Loucy (cell line): ENCODE data around the gene SHB.

Source experiments
- H2AFZ ChIP-seq: fragments of 200-600 bp; sonication (generic); 2 replicates; pipeline ENCODE4 v1.6.0; 2016; ENCODE audit warnings: antibody characterized with exemption, mild to moderate bottlenecking, low read length, moderate library complexity
- H3F3A ChIP-seq: fragments of 200-600 bp; 2 replicates; pipeline ENCODE4 v1.6.0; 2016; ENCODE audit warnings: antibody characterized with exemption, low read depth, mild to moderate bottlenecking
- H3K27me3 ChIP-seq: fragments of 200-600 bp; sonication (generic); 2 replicates; pipeline ENCODE4 v1.6.1; 2014; ENCODE audit warnings: low read length, mild to moderate bottlenecking; ENCODE audit not compliant: insufficient read depth, poor library complexity, severe bottlenecking
- H3K36me3 ChIP-seq: fragments of 200-600 bp; sonication (generic); 2 replicates; pipeline ENCODE4 v1.6.1; 2016; ENCODE audit warnings: low read length; ENCODE audit not compliant: insufficient read depth
- H3K4me1 ChIP-seq: fragments of 200-600 bp; sonication (generic); 2 replicates; pipeline ENCODE4 v1.5.1; 2014; ENCODE audit warnings: low read length, mild to moderate bottlenecking; ENCODE audit not compliant: insufficient read depth, poor library complexity, severe bottlenecking
- H3K4me2 ChIP-seq: fragments of 200-600 bp; sonication (generic); 2 replicates; pipeline ENCODE4 v1.6.0; 2014; ENCODE audit warnings: antibody characterized with exemption, low read length, low read depth, mild to moderate bottlenecking; ENCODE audit not compliant: poor library complexity, severe bottlenecking
- H3K4me3 ChIP-seq: fragments of 200-600 bp; sonication (generic); 2 replicates; pipeline ENCODE4 v1.5.1; 2014; ENCODE audit warnings: low read length, mild to moderate bottlenecking, mixed read lengths; ENCODE audit not compliant: poor library complexity, severe bottlenecking
- H3K79me2 ChIP-seq: fragments of 200-600 bp; sonication (generic); 2 replicates; pipeline ENCODE4 v1.6.1; 2014; ENCODE audit warnings: low read length; ENCODE audit not compliant: insufficient read depth
- H3K9ac ChIP-seq: fragments of 200-600 bp; sonication (generic); 2 replicates; pipeline ENCODE4 v1.6.0; 2014; ENCODE audit warnings: mild to moderate bottlenecking, low read depth, low read length, moderate library complexity; ENCODE audit not compliant: poor library complexity, severe bottlenecking
- H3K9me2 ChIP-seq: fragments of 200-600 bp; sonication (generic); replicated peaks from 2 replicates; pipeline ENCODE4 v1.6.1; 2016; ENCODE audit warnings: low read depth, low read length, mixed read lengths
- H3K9me3 ChIP-seq: fragments of 200-600 bp; sonication (generic); 2 replicates; pipeline ENCODE4 v1.6.1; 2014; ENCODE audit warnings: mild to moderate bottlenecking, antibody characterized with exemption, low read length, low read depth; ENCODE audit not compliant: insufficient read depth
- H4K20me1 ChIP-seq: fragments of 200-600 bp; sonication (generic); 2 replicates; pipeline ENCODE4 v1.6.0; 2014; ENCODE audit warnings: antibody characterized with exemption, low read length, mild to moderate bottlenecking; ENCODE audit not compliant: insufficient read depth, poor library complexity, severe bottlenecking
- EZH2phosphoT487 ChIP-seq: fragments of 200-600 bp; IDR thresholded peaks from 2 replicates; pipeline ENCODE4 v1.6.1; 2018; ENCODE audit warnings: antibody characterized with exemption, mild to moderate bottlenecking, moderate library complexity, borderline replicate concordance
- TF ChIP-seq, protein P1 (sequence below): fragments of 200-600 bp; sonication (generic); conservative IDR thresholded peaks from 2 replicates; pipeline ENCODE4 v1.5.1; 2014; ENCODE audit warnings: mild to moderate bottlenecking, antibody characterized with exemption, low read length

Gene SHB

DNA sequence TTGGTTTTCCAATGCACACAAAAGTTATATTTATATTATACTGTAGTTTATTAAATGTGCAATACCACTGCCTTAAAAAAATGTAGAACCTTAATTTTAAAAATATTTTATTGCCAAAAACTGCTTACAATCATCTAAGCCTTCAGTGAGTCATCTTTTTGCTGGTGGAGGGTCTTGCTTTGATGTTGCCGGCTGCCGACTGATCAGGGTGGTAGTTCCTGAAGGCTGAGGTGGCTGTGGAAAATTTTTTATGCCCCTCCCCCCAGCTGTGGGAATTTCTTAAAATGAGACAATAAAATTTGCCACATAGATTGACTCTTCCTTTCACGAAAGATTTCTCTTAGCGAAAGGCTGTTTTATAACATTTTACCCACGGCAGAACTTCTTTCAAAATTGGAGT, 89.2 kb downstream of the SHB start:
- Histone ChIP-seq H3K9me2 (no peaks in the 10 kb centered on the region), H3K79me2 (no peaks in the 10 kb centered on the region), H3K27me3 (no peaks in the 10 kb centered on the region), H3K36me3 (no peaks in the 10 kb centered on the region), H3K9ac (no peak overlapping the region), H3K4me3 (no peak overlapping the region), H3K9me3 (no peaks in the 10 kb centered on the region), H3K4me2 (no peak overlapping the region), H3K4me1 (no peaks in the 10 kb centered on the region), H2AFZ (no peak overlapping the region), H3F3A (no peaks in the 10 kb centered on the region), H4K20me1 (no peaks in the 10 kb centered on the region)
- TF ChIP-seq EZH2phosphoT487: no peak
- TF ChIP-seq, protein P1, sequence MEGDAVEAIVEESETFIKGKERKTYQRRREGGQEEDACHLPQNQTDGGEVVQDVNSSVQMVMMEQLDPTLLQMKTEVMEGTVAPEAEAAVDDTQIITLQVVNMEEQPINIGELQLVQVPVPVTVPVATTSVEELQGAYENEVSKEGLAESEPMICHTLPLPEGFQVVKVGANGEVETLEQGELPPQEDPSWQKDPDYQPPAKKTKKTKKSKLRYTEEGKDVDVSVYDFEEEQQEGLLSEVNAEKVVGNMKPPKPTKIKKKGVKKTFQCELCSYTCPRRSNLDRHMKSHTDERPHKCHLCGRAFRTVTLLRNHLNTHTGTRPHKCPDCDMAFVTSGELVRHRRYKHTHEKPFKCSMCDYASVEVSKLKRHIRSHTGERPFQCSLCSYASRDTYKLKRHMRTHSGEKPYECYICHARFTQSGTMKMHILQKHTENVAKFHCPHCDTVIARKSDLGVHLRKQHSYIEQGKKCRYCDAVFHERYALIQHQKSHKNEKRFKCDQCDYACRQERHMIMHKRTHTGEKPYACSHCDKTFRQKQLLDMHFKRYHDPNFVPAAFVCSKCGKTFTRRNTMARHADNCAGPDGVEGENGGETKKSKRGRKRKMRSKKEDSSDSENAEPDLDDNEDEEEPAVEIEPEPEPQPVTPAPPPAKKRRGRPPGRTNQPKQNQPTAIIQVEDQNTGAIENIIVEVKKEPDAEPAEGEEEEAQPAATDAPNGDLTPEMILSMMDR: no peak

- Histone ChIP-seq H2AFZ (no peak overlapping the region), H3K79me2 (no peaks in the 10 kb centered on the region), H3K9me3 (no peaks in the 10 kb centered on the region), H3K9ac (no peak overlapping the region), H3K9me2 (no peaks in the 10 kb centered on the region), H3F3A (no peaks in the 10 kb centered on the region), H3K4me1 (no peaks in the 10 kb centered on the region), H3K36me3 (no peaks in the 10 kb centered on the region), H3K27me3 (no peaks in the 10 kb centered on the region), H4K20me1 (no peaks in the 10 kb centered on the region), H3K4me3 (no peak overlapping the region), H3K4me2 (no peak overlapping the region)
- TF ChIP-seq, protein P1: no peak
- TF ChIP-seq EZH2phosphoT487: no peak
Observed at GRCh38 chr9:37978983-37979382, 90.0 kb downstream of the SHB start.

DNA sequence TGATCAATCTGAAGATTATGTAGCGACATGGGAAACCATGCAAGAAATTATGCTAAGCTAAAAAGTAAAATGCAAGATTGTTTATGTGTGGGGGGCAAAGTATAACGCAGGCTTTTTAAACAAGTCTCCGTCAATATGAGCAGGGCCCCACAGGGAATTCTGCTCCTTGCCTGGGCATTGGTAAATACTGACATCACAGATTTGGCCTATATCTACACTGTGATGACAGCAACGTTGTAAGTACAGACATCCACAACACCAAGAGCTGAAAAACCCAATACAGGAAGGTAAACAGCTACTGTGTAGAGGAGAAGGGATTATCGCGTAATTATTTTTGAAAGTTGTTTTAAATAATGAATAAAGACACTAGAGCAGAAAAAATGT, 90.6 kb downstream of the SHB start:
- no peak overlapping the region for H3K9ac ChIP-seq
- H3F3A ChIP-seq: no peaks in the 10 kb centered on the region
- no peaks in the 10 kb centered on the region for H3K27me3 ChIP-seq
- no peaks in the 10 kb centered on the region for H3K4me1 ChIP-seq
- no peaks in the 10 kb centered on the region for H4K20me1 ChIP-seq
- no peaks in the 10 kb centered on the region for H3K9me3 ChIP-seq
- no peak overlapping the region for H2AFZ ChIP-seq
- no peaks in the 10 kb centered on the region for H3K36me3 ChIP-seq
- H3K9me2 ChIP-seq: no peaks in the 10 kb centered on the region
- TF ChIP-seq EZH2phosphoT487: no peak
- TF ChIP-seq, protein P1: no peak
- no peak overlapping the region for H3K4me3 ChIP-seq
- H3K4me2 ChIP-seq: no peak overlapping the region
- no peaks in the 10 kb centered on the region for H3K79me2 ChIP-seq
